GM12865 (cell line): ENCODE measurements around the gene TMBIM6.
"Not testable (repeated sequence)": the region's sequence is repeated elsewhere in the genome, so short reads cannot be mapped to it uniquely, and the experiment has no call there.

Source experiments
- DNase-seq: peaks from one replicate; pipeline ENCODE4 v3.0.0; 2010; ENCODE audit warnings: low read depth
- H3K4me3 ChIP-seq: 2 replicates; pipeline ENCODE4 v1.5.1; 2011; ENCODE audit warnings: mild to moderate bottlenecking, low read depth, low read length, control low read depth
- TF ChIP-seq, protein P1 (sequence below): IDR thresholded peaks from 2 replicates; pipeline ENCODE4 v1.5.1; 2011; ENCODE audit warnings: low read length, control low read depth, low read depth, inconsistent platforms; ENCODE audit not compliant: insufficient read depth; ENCODE audit errors: missing control alignments

The TMBIM6 gene

DNA sequence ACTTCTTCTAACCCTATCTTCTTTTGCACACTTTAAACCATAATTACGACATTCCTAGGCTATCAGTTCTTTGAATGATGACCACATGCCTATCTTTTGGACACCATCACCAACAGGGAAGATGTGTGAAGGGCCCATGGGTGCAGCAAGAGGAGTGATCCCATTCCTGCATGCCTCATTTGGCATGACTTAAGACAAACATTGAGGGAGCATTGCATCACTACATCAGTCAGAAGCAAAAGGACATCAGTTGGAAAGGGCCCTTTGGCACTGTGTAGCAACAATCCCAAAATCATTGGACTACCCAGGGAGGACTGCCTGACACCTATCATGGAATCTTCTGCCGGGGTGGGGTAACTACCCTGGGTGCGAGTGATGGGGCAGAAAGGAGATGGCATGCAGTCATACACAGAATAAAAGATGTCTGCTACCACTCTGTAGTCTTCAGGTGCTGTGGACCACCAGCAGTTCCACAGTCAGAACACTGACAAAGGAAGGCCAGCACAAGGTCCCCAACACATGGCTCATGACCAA lies 10.7 kb upstream of the TMBIM6 start:
- DNase-seq: no peak
- no peak overlapping the region for H3K4me3 ChIP-seq
- TF ChIP-seq, protein P1, sequence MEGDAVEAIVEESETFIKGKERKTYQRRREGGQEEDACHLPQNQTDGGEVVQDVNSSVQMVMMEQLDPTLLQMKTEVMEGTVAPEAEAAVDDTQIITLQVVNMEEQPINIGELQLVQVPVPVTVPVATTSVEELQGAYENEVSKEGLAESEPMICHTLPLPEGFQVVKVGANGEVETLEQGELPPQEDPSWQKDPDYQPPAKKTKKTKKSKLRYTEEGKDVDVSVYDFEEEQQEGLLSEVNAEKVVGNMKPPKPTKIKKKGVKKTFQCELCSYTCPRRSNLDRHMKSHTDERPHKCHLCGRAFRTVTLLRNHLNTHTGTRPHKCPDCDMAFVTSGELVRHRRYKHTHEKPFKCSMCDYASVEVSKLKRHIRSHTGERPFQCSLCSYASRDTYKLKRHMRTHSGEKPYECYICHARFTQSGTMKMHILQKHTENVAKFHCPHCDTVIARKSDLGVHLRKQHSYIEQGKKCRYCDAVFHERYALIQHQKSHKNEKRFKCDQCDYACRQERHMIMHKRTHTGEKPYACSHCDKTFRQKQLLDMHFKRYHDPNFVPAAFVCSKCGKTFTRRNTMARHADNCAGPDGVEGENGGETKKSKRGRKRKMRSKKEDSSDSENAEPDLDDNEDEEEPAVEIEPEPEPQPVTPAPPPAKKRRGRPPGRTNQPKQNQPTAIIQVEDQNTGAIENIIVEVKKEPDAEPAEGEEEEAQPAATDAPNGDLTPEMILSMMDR: no peak

DNA sequence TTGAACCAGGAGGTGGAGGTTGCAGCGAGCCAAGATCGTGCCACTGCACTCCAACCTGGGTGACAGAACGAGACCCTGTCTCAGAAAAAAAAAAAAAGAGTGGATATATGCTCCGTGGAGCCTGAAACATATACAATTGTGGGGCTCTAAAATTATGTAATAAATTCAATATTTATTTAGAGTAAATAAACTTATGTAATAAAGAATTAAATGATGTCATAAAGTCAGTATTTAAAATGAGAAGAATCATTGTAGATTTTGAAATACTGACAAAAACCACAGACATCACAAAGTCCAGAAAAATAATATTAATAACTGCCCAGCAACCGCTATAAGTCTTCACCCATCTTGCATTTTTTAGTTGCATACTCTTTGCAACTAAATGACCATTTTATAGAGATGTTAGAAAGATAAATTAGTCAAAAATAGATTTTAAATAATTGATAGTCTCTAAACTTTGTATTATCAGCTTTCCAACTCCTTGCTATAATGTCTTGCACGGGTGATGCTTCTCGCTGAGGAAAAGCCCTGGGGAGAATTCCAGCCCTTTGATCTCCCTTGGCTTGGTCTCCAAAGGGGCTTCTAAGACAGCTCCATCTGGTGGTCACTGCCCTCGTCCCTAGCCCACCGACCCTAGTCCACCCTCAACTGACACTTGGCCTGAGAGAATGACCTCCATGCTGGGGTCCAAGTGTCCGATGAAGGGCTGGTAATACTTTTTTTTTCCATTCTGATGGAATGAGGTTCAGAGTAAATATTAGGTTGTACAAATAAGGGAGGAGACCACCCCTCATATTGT lies 7.9 kb upstream of the TMBIM6 start:
- TF ChIP-seq, protein P1: no peak
- DNase-seq: no peak
- no peak overlapping the region for H3K4me3 ChIP-seq

DNA sequence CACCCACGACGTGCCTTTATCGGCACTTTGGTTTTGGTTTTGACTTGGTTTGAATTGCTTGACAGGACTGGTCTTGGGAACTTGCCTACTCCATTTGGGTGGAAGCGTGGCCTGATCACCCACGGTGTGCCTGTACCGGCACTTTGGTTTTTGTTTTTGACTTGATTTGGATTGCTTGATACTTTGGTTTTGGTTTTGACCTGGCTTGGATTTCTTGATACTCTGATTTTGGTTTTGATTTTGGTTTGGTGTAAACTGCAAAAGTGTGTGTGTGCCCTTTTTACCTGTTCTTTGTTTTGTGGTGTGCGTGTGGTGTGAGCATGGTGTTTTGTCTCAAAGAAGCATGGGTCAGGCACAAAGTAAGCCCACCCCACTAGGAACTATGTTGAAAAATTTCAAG lies 6.5 kb upstream of the TMBIM6 start:
- not testable (repeated sequence) for DNase-seq, H3K4me3 ChIP-seq

DNA sequence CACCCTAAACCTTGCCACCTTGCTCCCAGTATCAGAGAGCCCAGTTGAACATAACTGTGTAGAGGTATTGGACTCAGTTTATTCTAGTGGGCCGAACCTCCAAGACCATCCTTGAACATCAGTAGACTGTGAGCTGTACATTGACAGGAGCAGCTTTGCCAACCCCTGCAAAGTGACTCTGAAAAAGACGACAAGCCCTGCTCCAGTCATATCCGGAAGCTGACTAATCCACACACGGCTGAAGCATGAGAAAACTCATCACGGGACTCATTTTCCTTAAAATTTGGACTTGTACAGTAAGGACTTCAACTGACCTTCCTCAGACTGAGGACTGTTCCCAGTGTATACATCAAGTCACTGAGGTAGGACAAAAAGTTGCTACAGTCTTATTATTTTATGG lies 2.6 kb upstream of the TMBIM6 start:
- H3K4me3 ChIP-seq, DNase-seq: not testable (repeated sequence)

DNA sequence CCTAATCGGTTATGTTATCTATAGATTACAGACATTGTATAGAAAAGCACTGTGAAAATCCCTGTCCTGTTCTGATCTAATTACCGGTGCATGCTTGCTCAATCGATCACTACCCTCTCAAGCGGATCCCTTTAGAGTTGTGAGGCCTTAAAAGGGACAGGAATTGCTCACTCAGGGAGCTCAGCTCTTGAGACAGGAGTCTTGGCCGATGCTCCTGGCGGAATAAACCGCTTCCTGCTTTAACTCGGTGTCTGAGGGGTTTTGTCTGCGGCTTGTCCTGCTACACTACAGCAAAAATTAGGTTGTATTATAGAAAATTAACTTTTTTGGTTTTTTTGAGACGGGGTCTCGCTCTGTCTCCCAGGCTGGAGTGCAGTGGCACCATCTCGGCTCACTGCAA lies 1.1 kb upstream of the TMBIM6 start:
- DNase-seq, H3K4me3 ChIP-seq: not testable (repeated sequence)

DNA sequence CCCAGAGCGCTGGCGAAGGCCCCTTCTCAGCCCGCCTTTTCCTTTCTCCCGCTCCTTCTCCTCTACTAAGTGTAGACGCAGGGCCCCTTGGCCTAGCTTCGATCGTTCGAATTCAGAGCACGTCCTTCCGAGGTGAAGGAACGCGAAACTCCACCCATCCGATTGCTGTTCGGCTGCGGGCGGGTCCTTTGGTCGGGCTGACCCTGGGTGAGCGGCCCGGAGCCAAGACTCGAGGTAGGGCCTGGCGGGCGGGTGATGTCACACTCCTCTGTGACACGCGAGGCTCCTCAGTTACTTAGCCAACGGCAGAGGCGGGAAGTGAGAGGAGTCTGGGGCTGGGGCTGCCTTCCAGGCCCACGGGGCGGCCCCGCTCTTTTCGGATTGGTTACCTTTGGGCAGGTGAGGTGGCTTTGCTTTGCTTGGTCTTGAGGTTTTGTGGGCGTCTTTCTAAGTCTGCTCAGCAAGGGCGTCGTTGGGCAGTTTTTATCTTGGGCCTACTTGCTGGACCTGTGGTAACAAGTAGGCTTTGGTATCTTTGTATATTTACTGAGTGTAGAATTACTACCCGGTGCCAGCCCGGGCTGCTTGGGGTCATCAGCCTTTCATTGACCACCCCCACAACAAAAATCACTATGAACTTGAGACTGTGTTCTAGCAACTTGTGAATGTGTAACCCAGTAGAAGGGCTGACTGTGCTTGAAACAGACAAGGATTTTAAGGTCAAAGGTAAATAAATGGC lies 694 bp downstream of the TMBIM6 start:
- TF ChIP-seq, protein P1: no peak
- DNase-seq: peak; percentile 92
- peak overlapping the region; percentile 53 for H3K4me3 ChIP-seq

DNA sequence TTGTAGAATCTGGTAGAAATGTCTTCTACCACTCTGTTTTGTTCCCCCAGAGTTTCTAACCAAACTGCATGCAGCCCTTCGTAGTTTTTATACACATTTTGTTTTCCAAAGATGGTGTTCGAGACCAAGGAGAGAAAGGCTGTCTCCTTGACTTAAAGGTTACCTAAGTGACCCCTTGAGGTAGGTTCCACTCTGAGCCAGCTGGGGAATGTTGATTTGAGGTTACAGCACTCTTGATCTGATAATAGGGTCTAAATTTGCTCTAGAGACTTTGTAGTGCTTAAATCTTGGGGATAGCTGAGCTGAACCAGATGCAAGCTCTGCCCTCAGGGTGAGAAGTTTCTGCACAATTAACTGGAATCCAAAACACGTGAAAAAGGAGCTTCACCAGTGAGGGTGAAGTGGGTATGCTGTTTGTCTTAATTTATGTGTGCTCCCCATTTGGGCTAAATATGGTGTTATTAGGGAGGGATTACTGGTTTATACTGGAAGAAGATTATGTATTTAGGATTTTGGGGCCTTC lies 3.1 kb downstream of the TMBIM6 start:
- TF ChIP-seq, protein P1: no peak
- DNase-seq: no peak
- H3K4me3 ChIP-seq: no peak overlapping the region

DNA sequence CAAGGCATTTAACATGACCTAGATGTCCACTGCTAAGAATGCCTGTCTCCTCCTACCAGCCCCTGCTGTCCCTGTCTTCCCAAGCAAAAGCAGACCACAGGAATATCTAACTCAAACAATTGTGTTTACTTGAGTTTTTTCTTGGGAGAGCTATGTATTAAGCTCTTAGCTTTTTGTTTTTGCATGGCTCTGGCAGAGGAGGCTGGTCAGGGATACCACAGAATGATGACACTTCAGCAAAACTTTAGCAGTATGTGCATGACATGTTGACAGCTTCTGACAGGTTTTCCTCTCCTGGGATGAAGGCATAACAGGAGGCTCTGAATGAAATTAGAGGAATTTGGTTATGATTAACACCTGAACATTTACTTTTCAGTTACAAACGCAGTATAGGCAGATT lies 6.9 kb downstream of the TMBIM6 start:
- TF ChIP-seq, protein P1: no peak
- no peak for DNase-seq
- no peak overlapping the region; the same call in 1 of the 2 replicates for H3K4me3 ChIP-seq
